Naive B cell (primary cell): Measurements from ENCODE around the gene ATXN10. TPM values are rescaled to one million over a fixed set of nuclear protein-coding genes. Genes with fewer than 3 reads are reported as not detected.

Experiments
- ATAC-seq, 2 donors: fragments of 150-1000 bp; cut with Tn5 transposase; 2 replicates each; pipeline ENCODE4 v1.10.0; 2021; ENCODE audit warnings: low read depth in 2 of 2, mild to moderate bottlenecking in 2 of 2, moderate library complexity in 2 of 2
- DNase-seq: peaks from one replicate; pipeline ENCODE4 v3.0.0; 2022
- H3K27ac Mint-ChIP-seq, 6 donors: one replicate each; pipeline ENCODE4 v1.8.0; 2020 to 2022; ENCODE audit warnings: mild to moderate bottlenecking in 6 of 6, mixed read lengths in 6 of 6, moderate library complexity in 5 of 6, inconsistent platforms in 2 of 6
- H3K27me3 Mint-ChIP-seq, 3 donors: one replicate each; pipeline ENCODE4 v1.8.0; 2021 to 2022; ENCODE audit warnings: mixed read lengths in 3 of 3, mild to moderate bottlenecking in 1 of 3
- H3K36me3 Mint-ChIP-seq, 2 donors: one replicate each; pipeline ENCODE4 v1.8.0; 2020 to 2022; ENCODE audit warnings: mixed read lengths in 2 of 2, inconsistent platforms in 1 of 2, mild to moderate bottlenecking in 1 of 2
- H3K4me1 Mint-ChIP-seq, 3 donors: one replicate each; pipeline ENCODE4 v1.8.0; 2020 to 2022; ENCODE audit warnings: mixed read lengths in 3 of 3, inconsistent platforms in 1 of 3, mild to moderate bottlenecking in 1 of 3, moderate library complexity in 1 of 3
- H3K4me3 Mint-ChIP-seq, 8 donors: one replicate each; pipeline ENCODE4 v1.8.0; 2020 to 2022; ENCODE audit warnings: mild to moderate bottlenecking in 8 of 8, mixed read lengths in 8 of 8, moderate library complexity in 8 of 8, inconsistent platforms in 2 of 8
- H3K9me3 Mint-ChIP-seq, 7 donors: one replicate each; pipeline ENCODE4 v1.8.0; 2020 to 2022; ENCODE audit warnings: mixed read lengths in 7 of 7, mild to moderate bottlenecking in 5 of 7, inconsistent platforms in 2 of 7, moderate library complexity in 1 of 7
- polyA plus RNA-seq, 6 donors: library from polyadenylated mRNA; unstranded; fragments of 300-500 nt; fragmentation: Illumina TruSeq; gene quantifications; one replicate each; pipeline ENCODE4 v1.2.3, GENCODE V29; 2021; ENCODE audit warnings: low read depth in 6 of 6

ATXN10 gene
- polyA plus RNA-seq, 6 donors from 2014 or later = 103 to 162 (median 125) TPM

- ATAC-seq (no peak), DNase-seq (no peak)
- Mint-ChIP-seq H3K9me3 (peaks cover 0 to 1% (median 0%) of the 10 kb centered on the region in 7 donors), H3K4me1 (peaks cover 44 to 64% (median 55%) of the 10 kb centered on the region in 3 donors), H3K4me3 (no peak overlapping the region), H3K27ac (no peak overlapping the region), H3K36me3 (peaks cover 14 to 17% of the 10 kb centered on the region in 2 donors), H3K27me3 (no peaks in the 10 kb centered on the region)
Observed at GRCh38 chr22:45771057-45771456, 99.4 kb downstream of the ATXN10 start.

- Mint-ChIP-seq H3K27me3 (no peaks in the 10 kb centered on the region), H3K4me3 (peak overlapping the region in 1 of 8 donors; percentile 23), H3K27ac (peak overlapping the region in 1 of 6 donors; percentile 36), H3K9me3 (peaks cover 0 to 1% (median 0%) of the 10 kb centered on the region in 7 donors), H3K4me1 (peaks cover 47 to 71% (median 61%) of the 10 kb centered on the region in 3 donors), H3K36me3 (peaks cover 14 to 17% of the 10 kb centered on the region in 2 donors)
- DNase-seq (no peak), ATAC-seq (no peak)
Observed at GRCh38 chr22:45771711-45772110, 100.1 kb downstream of the ATXN10 start.

GRCh38 chr22:45772743-45773142, 101.1 kb downstream of the ATXN10 start:
- peaks cover 52 to 81% (median 71%) of the 10 kb centered on the region in 3 donors for H3K4me1 Mint-ChIP-seq
- H3K4me3 Mint-ChIP-seq = peak overlapping the region in 2 of 8 donors; percentile 1 to 30
- ATAC-seq (no peak), DNase-seq (no peak)
- H3K27ac Mint-ChIP-seq = peak overlapping the region in 3 of 6 donors; percentile 36 to 69 (median 49)
- peaks cover 14 to 17% of the 10 kb centered on the region in 2 donors for H3K36me3 Mint-ChIP-seq
- H3K9me3 Mint-ChIP-seq = peaks cover 0 to 1% (median 0%) of the 10 kb centered on the region in 7 donors
- H3K27me3 Mint-ChIP-seq = no peaks in the 10 kb centered on the region

GRCh38 chr22:45774001-45774670, 102.5 kb downstream of the ATXN10 start:
- no peak for ATAC-seq
- H3K27me3 Mint-ChIP-seq = no peaks in the 10 kb centered on the region
- H3K4me1 Mint-ChIP-seq = peaks cover 51 to 77% (median 71%) of the 10 kb centered on the region in 3 donors
- no peak for DNase-seq
- peaks cover 0 to 1% (median 0%) of the 10 kb centered on the region in 7 donors for H3K9me3 Mint-ChIP-seq
- peak overlapping the region in 6 of 8 donors; percentile 9 to 66 (median 44) for H3K4me3 Mint-ChIP-seq
- peak overlapping the region in 4 of 6 donors; percentile 28 to 87 (median 80) for H3K27ac Mint-ChIP-seq
- peaks cover 8 to 14% of the 10 kb centered on the region in 2 donors for H3K36me3 Mint-ChIP-seq

GRCh38 chr22:45775062-45775461, 103.4 kb downstream of the ATXN10 start:
- H3K9me3 Mint-ChIP-seq = peaks cover 0 to under 1% (median 0%) of the 10 kb centered on the region in 7 donors
- H3K27ac Mint-ChIP-seq = peak overlapping the region; percentile 4 to 81 (median 72)
- ATAC-seq (no peak), DNase-seq (no peak)
- no peaks in the 10 kb centered on the region for H3K27me3 Mint-ChIP-seq
- H3K36me3 Mint-ChIP-seq = peaks cover 6 to 14% of the 10 kb centered on the region in 2 donors
- peak overlapping the region in 7 of 8 donors; percentile 18 to 82 (median 71) for H3K4me3 Mint-ChIP-seq
- H3K4me1 Mint-ChIP-seq = peaks cover 48 to 75% (median 67%) of the 10 kb centered on the region in 3 donors

- H3K4me3 Mint-ChIP-seq = peak overlapping the region in 7 of 8 donors; percentile 59 to 82 (median 72)
- H3K27ac Mint-ChIP-seq = peak overlapping the region; percentile 4 to 81 (median 72)
- H3K36me3 Mint-ChIP-seq = peaks cover 0 to 9% of the 10 kb centered on the region in 2 donors
- H3K9me3 Mint-ChIP-seq = no peaks in the 10 kb centered on the region
- DNase-seq (peak; percentile 43), ATAC-seq (peak; percentile 88 to 91)
- peaks cover 48 to 70% (median 67%) of the 10 kb centered on the region in 3 donors for H3K4me1 Mint-ChIP-seq
- no peaks in the 10 kb centered on the region for H3K27me3 Mint-ChIP-seq
Observed at GRCh38 chr22:45775569-45776312, 104.1 kb downstream of the ATXN10 start.

- Mint-ChIP-seq H3K27ac (peak overlapping the region in 3 of 6 donors; percentile 25 to 81 (median 26)), H3K4me1 (peaks cover 48 to 67% (median 67%) of the 10 kb centered on the region in 3 donors), H3K27me3 (no peaks in the 10 kb centered on the region), H3K4me3 (peak overlapping the region in 4 of 8 donors; percentile 66 to 82 (median 76)), H3K36me3 (peaks cover 3 to 7% of the 10 kb centered on the region in 2 donors), H3K9me3 (no peaks in the 10 kb centered on the region)
- ATAC-seq = no peak
- DNase-seq = no peak
Observed at GRCh38 chr22:45776313-45776585, 104.6 kb downstream of the ATXN10 start.

GRCh38 chr22:45777046-45777851, 105.6 kb downstream of the ATXN10 start:
- ATAC-seq (no peak), DNase-seq (no peak)
- Mint-ChIP-seq H3K4me3 (peak overlapping the region in 3 of 8 donors; percentile 0 to 31 (median 14)), H3K27me3 (no peaks in the 10 kb centered on the region), H3K36me3 (peaks cover 4 to 6% of the 10 kb centered on the region in 2 donors), H3K9me3 (no peaks in the 10 kb centered on the region), H3K4me1 (peaks cover 47 to 59% (median 58%) of the 10 kb centered on the region in 3 donors), H3K27ac (no peak overlapping the region)

GRCh38 chr22:45777852-45778375, 106.3 kb downstream of the ATXN10 start:
- Mint-ChIP-seq H3K4me3 (peak overlapping the region in 1 of 8 donors; percentile 14), H3K9me3 (no peaks in the 10 kb centered on the region), H3K4me1 (peaks cover 40 to 53% (median 52%) of the 10 kb centered on the region in 3 donors), H3K36me3 (peaks cover 0 to 6% of the 10 kb centered on the region in 2 donors), H3K27ac (no peak overlapping the region), H3K27me3 (no peaks in the 10 kb centered on the region)
- DNase-seq = no peak
- no peak for ATAC-seq

GRCh38 chr22:45781459-45781858, 109.8 kb downstream of the ATXN10 start:
- no peaks in the 10 kb centered on the region for H3K9me3 Mint-ChIP-seq

GRCh38 chr22:45781966-45782365, 110.3 kb downstream of the ATXN10 start:
- DNase-seq = no peak
- peaks cover 0 to 6% of the 10 kb centered on the region in 2 donors for H3K36me3 Mint-ChIP-seq

More at GRCh38 chr22:45781459-45781858, 109.8 kb downstream of the ATXN10 start:
- no peak overlapping the region for H3K4me3 Mint-ChIP-seq
- no peak for ATAC-seq
- no peak for DNase-seq
- H3K4me1 Mint-ChIP-seq = peaks cover 14 to 28% (median 21%) of the 10 kb centered on the region in 3 donors
- H3K27ac Mint-ChIP-seq = no peak overlapping the region
- no peaks in the 10 kb centered on the region for H3K27me3 Mint-ChIP-seq
- peaks cover 0 to 6% of the 10 kb centered on the region in 2 donors for H3K36me3 Mint-ChIP-seq

GRCh38 chr22:45783021-45783420, 111.4 kb downstream of the ATXN10 start:
- H3K36me3 Mint-ChIP-seq = peaks cover 0 to 6% of the 10 kb centered on the region in 2 donors
- H3K27me3 Mint-ChIP-seq = no peaks in the 10 kb centered on the region
- ATAC-seq = no peak
- H3K9me3 Mint-ChIP-seq = no peaks in the 10 kb centered on the region
- no peak overlapping the region for H3K4me3 Mint-ChIP-seq
- peak overlapping the region in 2 of 6 donors; percentile 29 to 65 for H3K27ac Mint-ChIP-seq
- peaks cover 6 to 13% (median 7%) of the 10 kb centered on the region in 3 donors for H3K4me1 Mint-ChIP-seq
- DNase-seq = no peak

More at GRCh38 chr22:45781966-45782365, 110.3 kb downstream of the ATXN10 start:
- Mint-ChIP-seq H3K4me3 (no peak overlapping the region), H3K4me1 (peaks cover 14 to 24% (median 16%) of the 10 kb centered on the region in 3 donors), H3K27ac (no peak overlapping the region), H3K27me3 (no peaks in the 10 kb centered on the region), H3K9me3 (no peaks in the 10 kb centered on the region)
- no peak for ATAC-seq
